ENCODE measurements around the gene SIX5.
A peak's percentile ranks its signal among the peaks of the same experiment; 100 is the strongest.

SIX5 gene

GRCh38 chr19:45773384-45773783 lies 4.3 kb upstream of the SIX5 start:
- no peak for DNase-seq (ENCODE audit: low read depth)

DNA sequence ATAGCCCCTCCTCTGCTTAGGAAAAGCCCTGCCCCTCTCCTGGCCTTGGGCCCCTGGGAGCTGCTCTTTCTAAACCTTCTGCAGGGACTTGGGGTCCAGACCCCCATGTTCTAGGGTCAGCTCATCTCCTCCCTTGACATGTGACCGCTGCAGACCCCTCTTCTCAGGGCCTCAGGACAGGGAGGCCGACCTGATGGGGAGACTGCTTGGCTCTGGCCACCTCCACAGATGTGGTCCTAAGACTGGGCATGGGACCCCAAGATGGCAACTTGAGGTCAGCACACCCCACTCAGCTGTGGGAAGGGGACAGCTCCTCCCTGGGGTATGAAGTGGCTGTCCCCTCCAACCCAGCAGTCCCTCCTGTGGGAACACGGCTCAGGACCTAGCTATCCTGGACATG lies 3.9 kb upstream of the SIX5 start:
- no peak for DNase-seq (ENCODE audit: low read depth)

DNA sequence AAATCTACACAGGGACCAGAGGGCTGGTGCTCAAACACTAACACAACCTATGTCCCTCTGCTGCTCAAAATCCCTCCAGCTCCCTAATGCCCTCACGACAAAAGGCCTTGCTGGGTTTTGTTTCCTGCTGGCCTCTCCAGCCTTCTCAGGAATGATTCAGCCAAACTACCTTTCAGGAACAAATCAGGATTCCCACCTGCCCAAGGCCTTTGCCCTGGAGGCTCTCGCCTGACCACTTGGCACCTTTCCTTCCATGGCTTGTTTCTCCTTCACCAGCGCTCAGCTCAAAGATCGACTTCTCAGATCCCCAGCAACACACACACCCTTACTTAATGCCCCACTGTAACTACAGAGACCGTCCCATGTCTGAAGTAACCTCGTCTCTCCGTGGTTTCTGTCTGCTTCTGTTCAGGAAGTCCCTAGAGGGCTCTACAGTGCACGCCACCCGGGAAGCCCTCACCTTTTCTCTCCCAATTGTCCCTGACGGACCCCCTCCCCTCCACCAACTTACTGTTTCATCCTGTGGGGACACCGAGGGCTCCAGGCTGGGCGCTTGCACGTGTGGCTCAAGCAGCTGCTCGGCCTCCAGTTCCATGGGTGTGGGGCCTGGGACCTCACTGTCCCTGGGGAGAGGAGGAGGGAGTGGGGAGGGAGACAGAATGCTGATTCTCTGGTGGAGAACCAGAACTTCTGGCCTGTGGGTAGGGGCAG lies 3.2 kb upstream of the SIX5 start:
- no peak for DNase-seq (ENCODE audit: low read depth)

DNA sequence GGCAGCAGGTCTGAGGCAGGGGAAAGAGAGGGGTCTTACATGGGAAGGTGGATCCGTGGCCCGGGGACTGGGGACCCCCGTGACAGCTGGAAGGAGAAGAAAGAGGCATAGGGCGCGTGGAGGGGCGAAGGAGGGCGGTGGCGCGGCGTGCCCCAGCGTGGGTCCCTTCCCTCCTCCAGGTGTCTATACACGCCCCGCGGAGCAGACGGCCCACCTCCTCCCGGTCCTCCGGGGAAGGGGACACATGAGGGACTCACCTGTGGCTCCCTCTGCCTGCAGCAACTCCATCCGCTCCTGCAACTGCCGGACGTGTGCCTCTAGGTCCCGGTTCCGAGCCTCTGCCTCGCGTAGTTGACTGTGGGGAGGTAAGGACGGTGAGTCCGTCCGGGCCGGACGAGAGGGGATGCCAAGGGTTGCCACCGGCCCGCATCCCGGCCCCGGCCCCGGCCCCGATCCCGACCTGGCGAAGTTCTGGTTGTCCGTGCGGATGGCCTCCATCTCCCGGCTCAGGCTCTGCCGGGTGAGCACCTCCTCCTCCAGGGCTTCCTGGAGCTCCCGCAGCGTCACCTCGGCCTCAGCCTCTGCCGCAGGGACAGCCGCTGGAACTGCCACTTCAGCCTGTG lies 2.4 kb upstream of the SIX5 start:
- DNase-seq (ENCODE audit: low read depth), result no peak

GRCh38 chr19:45770192-45771101 lies 1.4 kb upstream of the SIX5 start:
- DNase-seq (ENCODE audit: low read depth), result peak; percentile 94

DNA sequence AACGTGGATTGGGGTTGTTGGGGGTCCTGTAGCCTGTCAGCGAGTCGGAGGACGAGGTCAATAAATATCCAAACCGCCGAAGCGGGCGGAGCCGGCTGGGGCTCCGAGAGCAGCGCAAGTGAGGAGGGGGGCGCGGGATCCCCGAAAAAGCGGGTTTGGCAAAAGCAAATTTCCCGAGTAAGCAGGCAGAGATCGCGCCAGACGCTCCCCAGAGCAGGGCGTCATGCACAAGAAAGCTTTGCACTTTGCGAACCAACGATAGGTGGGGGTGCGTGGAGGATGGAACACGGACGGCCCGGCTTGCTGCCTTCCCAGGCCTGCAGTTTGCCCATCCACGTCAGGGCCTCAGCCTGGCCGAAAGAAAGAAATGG lies 754 bp upstream of the SIX5 start:
- DNase-seq (ENCODE audit: low read depth), result peak; percentile 9

GRCh38 chr19:45768655-45768983 lies 433 bp downstream of the SIX5 start:
- DNase-seq (ENCODE audit: low read depth), result no peak

- peak; percentile 11 for DNase-seq (ENCODE audit: low read depth)
These were observed 984 bp downstream of the SIX5 start for GRCh38 chr19:45767881-45768654.

- DNase-seq (ENCODE audit: low read depth), result no peak
These were observed 1.6 kb downstream of the SIX5 start for GRCh38 chr19:45767410-45767880.

DNA sequence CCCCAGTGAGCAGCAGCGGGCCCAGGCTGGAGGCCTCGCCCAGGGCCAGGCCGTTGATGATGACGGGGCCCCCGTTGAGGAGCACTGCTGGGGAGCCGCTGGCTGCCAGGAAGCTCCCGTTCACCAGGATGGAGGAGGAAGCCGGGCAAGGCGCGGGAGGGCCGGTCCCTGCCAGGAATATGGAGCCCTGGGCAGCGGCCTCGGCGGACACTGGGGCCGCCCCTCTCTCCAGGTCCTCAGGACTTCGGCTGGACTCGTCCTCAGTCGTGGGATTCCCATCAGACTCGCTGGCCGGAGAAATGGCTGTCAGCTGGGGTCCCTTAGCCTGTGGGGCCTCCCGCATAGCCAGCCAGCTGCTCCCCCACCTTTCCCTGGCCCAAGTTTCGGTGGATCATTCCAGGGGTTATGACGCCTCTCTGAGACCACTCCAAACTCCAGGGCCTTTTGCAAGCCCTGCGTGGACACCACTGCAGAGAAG lies 2.1 kb downstream of the SIX5 start:
- DNase-seq (ENCODE audit: low read depth), result no peak

- DNase-seq (ENCODE audit: low read depth), result no peak
These were observed 2.7 kb downstream of the SIX5 start for GRCh38 chr19:45766296-45766868.

DNA sequence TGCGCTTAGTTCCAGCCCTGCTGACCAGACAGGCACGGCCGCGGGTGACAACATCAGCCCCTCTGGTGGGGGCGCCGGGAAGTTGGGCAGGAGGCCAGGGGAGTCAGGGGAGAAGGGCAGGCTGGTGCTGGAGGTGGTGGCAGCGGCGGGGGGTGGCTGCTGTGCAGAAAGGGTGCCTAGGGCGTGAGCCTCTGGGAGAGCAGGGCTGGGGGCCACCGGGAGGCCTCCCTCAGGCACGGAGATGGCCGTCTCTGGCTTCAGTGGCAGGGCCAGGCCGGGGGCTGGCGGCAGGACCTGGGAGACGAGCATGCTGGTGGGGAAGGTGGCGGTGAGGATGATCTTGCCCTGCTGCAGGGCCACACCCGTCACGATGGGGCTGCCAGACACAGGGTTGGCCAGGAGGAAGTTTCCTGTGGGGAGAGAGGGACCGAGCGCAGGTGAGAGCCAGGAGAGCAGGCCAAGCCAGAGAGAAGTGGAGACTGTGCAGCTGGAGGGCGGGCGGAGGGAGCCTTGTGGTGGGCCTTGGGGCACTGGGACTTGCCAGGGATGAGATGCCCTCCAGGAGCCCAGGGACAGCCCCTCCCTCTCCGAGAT lies 3.3 kb downstream of the SIX5 start:
- no peak for DNase-seq (ENCODE audit: low read depth)

- DNase-seq (ENCODE audit: low read depth), result no peak
These were observed 3.9 kb downstream of the SIX5 start for GRCh38 chr19:45764945-45765701.

GRCh38 chr19:45764475-45764874 lies 4.6 kb downstream of the SIX5 start:
- DNase-seq (ENCODE audit: low read depth), result no peak

- no peak for DNase-seq (ENCODE audit: low read depth)
These were observed 5.3 kb downstream of the SIX5 start for GRCh38 chr19:45763691-45764294.

GRCh38 chr19:45762870-45763631 lies 6.0 kb downstream of the SIX5 start:
- DNase-seq (ENCODE audit: low read depth), result no peak

- no peak for DNase-seq (ENCODE audit: low read depth)
These were observed 7.3 kb downstream of the SIX5 start for GRCh38 chr19:45761714-45762113.

DNA sequence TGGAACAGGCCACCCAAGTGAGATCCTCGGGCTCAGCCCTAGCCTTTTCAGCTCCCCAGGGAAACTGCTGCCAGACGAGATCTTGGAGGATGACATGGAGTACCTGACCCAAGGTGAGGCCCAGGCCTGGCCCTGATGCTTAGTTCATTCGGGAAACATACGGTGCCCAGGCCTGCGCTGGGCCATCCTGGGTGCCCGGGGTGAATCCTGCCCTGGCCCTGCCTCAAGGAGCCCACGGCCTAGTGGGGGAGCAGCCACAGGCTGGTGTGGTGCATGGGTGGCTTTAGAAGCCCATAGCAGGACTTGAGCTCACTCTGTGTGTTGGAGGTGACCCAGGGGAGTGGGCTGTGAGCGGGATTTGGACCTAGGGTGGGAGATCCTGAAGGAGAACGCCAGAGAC lies 10.1 kb downstream of the SIX5 start:
- DNase-seq (ENCODE audit: low read depth), result no peak

GRCh38 chr19:45757695-45758094 lies 11.4 kb downstream of the SIX5 start:
- DNase-seq (ENCODE audit: low read depth), result no peak
